GM12878 (cell line): ENCODE measurements around the gene NDUFB4.

Experiments
- FOS ChIP-seq: IDR thresholded peaks from 3 replicates; pipeline ENCODE4 v1.6.1; 2011; ENCODE audit warnings: borderline replicate concordance; ENCODE audit not compliant: insufficient read length; ENCODE audit errors: extremely low read depth
- FOXM1 ChIP-seq: IDR thresholded peaks from 2 replicates; pipeline ENCODE4 v1.6.1; 2012; ENCODE audit warnings: low read depth, mild to moderate bottlenecking, inconsistent platforms, low read length, moderate library complexity
- MYC ChIP-seq: IDR thresholded peaks from 2 replicates; pipeline ENCODE4 v1.6.1; 2011; ENCODE audit warnings: mild to moderate bottlenecking, low read length, moderate library complexity, inconsistent platforms; ENCODE audit not compliant: insufficient read depth, insufficient replicate concordance, insufficient read length, severe bottlenecking
- POLR2A ChIP-seq: IDR thresholded peaks from 2 replicates; pipeline ENCODE4 v1.6.1; 2011; ENCODE audit warnings: low read depth, mild to moderate bottlenecking, low read length
- POLR2AphosphoS5 ChIP-seq: IDR thresholded peaks from 2 replicates; pipeline ENCODE4 v1.6.1; 2011; ENCODE audit warnings: mild to moderate bottlenecking, low read length, inconsistent platforms
- SPI1 ChIP-seq: IDR thresholded peaks from 2 replicates; pipeline ENCODE4 v1.6.1; 2011; ENCODE audit warnings: low read depth, mild to moderate bottlenecking, low read length, moderate library complexity, borderline replicate concordance; ENCODE audit not compliant: insufficient read depth
- ZNF384 ChIP-seq: IDR thresholded peaks from 2 replicates; pipeline ENCODE4 v1.6.1; 2012; ENCODE audit warnings: low read depth, mild to moderate bottlenecking, low read length, improper control_type of control experiment, borderline replicate concordance
- TF ChIP-seq, protein P1 (sequence below), 3 experiments: IDR thresholded peaks in 2 of 3; conservative IDR thresholded peaks in 1 of 3; 2 replicates each; pipeline ENCODE4 v1.5.1; 2011; ENCODE audit warnings: low read depth in 3 of 3, low read length in 3 of 3, mild to moderate bottlenecking in 3 of 3, control low read depth in 2 of 3, moderate library complexity in 2 of 3, inconsistent platforms in 1 of 3, mixed read lengths in 1 of 3; ENCODE audit not compliant: control insufficient read depth in 2 of 3, insufficient read depth in 1 of 3; ENCODE audit errors: extremely low read depth in 1 of 3
- TF ChIP-seq, protein P2 (sequence below): fragments of 150-350 bp; IDR thresholded peaks from 2 replicates; pipeline ENCODE4 v1.6.1; 2016; ENCODE audit warnings: low read depth, low read length
- TF ChIP-seq, protein P3 (sequence below): IDR thresholded peaks from 2 replicates; pipeline ENCODE4 v1.6.1; 2012; ENCODE audit warnings: low read depth, low read length, improper control_type of control experiment
- TF ChIP-seq, protein P4 (sequence below): IDR thresholded peaks from 2 replicates; pipeline ENCODE4 v1.6.1; 2012; ENCODE audit warnings: low read length, inconsistent platforms

DNA sequence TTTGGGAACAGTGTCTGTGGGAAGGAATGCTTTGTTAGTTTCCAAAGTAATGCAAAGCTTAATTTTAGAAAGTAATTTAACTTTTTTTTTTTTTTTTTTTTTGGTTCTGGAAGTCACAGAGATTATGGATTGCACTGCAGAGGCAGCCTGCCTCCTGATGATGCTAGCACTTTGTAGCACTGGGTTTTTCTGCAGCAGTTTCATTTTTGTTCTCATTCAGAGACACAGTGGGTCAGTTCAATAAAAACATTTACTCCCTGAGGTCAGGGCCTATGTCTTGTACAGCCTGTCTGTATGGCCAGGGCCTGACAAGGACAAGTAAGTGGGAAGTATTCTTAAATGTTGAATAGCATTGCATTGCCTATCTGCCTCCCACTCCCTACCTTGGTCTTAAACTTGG lies 39.0 kb upstream of the NDUFB4 start:
- TF ChIP-seq SPI1 (no peak), FOXM1 (no peak), MYC (no peak), FOS (no peak), POLR2AphosphoS5 (no peak), POLR2A (no peak), ZNF384 (no peak)
- TF ChIP-seq, protein P1, sequence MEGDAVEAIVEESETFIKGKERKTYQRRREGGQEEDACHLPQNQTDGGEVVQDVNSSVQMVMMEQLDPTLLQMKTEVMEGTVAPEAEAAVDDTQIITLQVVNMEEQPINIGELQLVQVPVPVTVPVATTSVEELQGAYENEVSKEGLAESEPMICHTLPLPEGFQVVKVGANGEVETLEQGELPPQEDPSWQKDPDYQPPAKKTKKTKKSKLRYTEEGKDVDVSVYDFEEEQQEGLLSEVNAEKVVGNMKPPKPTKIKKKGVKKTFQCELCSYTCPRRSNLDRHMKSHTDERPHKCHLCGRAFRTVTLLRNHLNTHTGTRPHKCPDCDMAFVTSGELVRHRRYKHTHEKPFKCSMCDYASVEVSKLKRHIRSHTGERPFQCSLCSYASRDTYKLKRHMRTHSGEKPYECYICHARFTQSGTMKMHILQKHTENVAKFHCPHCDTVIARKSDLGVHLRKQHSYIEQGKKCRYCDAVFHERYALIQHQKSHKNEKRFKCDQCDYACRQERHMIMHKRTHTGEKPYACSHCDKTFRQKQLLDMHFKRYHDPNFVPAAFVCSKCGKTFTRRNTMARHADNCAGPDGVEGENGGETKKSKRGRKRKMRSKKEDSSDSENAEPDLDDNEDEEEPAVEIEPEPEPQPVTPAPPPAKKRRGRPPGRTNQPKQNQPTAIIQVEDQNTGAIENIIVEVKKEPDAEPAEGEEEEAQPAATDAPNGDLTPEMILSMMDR (IDR thresholded peaks at IDR 0.05 in 2 of 3, conservative IDR thresholded peaks at IDR 0.05 in 1 of 3; ENCODE audit: control insufficient read depth in 2 of 3, extremely low read depth in 1 of 3, insufficient read depth in 1 of 3, low read depth in 3 of 3, low read length in 3 of 3), result no peak
- TF ChIP-seq, protein P2, sequence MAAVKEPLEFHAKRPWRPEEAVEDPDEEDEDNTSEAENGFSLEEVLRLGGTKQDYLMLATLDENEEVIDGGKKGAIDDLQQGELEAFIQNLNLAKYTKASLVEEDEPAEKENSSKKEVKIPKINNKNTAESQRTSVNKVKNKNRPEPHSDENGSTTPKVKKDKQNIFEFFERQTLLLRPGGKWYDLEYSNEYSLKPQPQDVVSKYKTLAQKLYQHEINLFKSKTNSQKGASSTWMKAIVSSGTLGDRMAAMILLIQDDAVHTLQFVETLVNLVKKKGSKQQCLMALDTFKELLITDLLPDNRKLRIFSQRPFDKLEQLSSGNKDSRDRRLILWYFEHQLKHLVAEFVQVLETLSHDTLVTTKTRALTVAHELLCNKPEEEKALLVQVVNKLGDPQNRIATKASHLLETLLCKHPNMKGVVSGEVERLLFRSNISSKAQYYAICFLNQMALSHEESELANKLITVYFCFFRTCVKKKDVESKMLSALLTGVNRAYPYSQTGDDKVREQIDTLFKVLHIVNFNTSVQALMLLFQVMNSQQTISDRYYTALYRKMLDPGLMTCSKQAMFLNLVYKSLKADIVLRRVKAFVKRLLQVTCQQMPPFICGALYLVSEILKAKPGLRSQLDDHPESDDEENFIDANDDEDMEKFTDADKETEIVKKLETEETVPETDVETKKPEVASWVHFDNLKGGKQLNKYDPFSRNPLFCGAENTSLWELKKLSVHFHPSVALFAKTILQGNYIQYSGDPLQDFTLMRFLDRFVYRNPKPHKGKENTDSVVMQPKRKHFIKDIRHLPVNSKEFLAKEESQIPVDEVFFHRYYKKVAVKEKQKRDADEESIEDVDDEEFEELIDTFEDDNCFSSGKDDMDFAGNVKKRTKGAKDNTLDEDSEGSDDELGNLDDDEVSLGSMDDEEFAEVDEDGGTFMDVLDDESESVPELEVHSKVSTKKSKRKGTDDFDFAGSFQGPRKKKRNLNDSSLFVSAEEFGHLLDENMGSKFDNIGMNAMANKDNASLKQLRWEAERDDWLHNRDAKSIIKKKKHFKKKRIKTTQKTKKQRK, result no peak
- TF ChIP-seq, protein P3, sequence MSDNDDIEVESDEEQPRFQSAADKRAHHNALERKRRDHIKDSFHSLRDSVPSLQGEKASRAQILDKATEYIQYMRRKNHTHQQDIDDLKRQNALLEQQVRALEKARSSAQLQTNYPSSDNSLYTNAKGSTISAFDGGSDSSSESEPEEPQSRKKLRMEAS, result no peak
- TF ChIP-seq, protein P4, sequence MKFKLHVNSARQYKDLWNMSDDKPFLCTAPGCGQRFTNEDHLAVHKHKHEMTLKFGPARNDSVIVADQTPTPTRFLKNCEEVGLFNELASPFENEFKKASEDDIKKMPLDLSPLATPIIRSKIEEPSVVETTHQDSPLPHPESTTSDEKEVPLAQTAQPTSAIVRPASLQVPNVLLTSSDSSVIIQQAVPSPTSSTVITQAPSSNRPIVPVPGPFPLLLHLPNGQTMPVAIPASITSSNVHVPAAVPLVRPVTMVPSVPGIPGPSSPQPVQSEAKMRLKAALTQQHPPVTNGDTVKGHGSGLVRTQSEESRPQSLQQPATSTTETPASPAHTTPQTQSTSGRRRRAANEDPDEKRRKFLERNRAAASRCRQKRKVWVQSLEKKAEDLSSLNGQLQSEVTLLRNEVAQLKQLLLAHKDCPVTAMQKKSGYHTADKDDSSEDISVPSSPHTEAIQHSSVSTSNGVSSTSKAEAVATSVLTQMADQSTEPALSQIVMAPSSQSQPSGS, result no peak
